ENCODE measurements around the gene FGD2. TPM values are rescaled to one million over a fixed set of nuclear protein-coding genes. Genes with fewer than 3 reads are reported as not detected.

The FGD2 gene
- total and polyA plus RNA-seq, 2 of the 8 experiments (the other 6 are each of a cell fraction or from before 2014, with no cell fraction given) = 0.12 to 0.32 TPM

DNA sequence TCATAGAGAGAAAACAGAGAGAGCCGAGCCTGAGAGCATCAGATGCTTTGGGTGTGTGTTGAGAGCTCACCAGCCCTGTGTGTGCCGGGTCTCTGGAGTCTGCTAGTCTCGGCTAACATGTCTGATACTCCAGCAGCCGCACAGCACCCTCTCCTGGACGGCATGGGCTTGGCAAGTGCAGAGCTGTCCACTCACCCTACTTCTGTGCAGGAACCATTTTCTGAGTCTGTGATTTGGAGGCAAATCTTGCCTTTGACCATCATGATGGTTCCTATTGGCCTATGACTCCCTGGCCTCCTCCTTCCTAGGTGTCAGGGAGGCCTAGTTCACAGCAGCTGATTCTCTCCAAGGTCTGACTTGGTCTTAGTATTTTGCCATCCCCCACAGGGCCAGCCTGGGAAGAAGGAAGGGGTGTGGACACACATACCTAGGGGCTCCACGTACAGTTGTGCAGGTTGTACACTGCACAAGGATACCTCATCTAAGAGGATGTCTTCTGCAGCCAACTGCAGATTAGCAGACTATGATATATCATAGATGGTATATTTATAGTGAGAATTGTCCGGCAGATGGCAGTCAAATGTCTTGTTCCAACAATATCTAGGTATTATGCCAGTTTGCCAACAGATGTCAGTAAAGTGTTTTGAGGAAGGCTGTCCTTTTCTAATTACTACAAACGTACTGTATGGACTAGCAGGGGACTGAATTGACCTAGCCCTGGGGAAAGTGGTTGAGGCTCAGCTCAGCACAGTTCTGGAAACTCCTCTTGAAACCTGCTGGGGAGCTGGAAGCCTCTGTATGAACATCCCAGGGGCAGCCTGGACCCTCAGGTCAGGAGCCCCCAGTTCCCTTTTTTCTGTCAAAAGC, 13.0 kb downstream of the FGD2 start (continued):
- TF ChIP-seq RFX5 (IDR thresholded peaks at IDR 0.05; ENCODE audit: borderline replicate concordance, low read depth, low read length) (no peak), FOSL1 (IDR thresholded peaks at IDR 0.05; ENCODE audit: insufficient read depth, low read depth, low read length) (no peak), RAD21 (IDR thresholded peaks at IDR 0.05 in 1 of 2, conservative IDR thresholded peaks at IDR 0.05 in 1 of 2; ENCODE audit: low read depth in 2 of 2, low read length in 2 of 2) (peak; percentile 97), TEAD4 (IDR thresholded peaks at IDR 0.05; ENCODE audit: low read depth, low read length) (peak; percentile 73), SRF (IDR thresholded peaks at IDR 0.05; ENCODE audit: low read depth, low read length) (no peak), HDAC2 (IDR thresholded peaks at IDR 0.05; ENCODE audit: borderline replicate concordance in 1 of 2, low read depth in 2 of 2, low read length in 2 of 2) (no peak), SP4 (IDR thresholded peaks at IDR 0.05; ENCODE audit: low read length) (no peak)
- TF ChIP-seq, protein P1, sequence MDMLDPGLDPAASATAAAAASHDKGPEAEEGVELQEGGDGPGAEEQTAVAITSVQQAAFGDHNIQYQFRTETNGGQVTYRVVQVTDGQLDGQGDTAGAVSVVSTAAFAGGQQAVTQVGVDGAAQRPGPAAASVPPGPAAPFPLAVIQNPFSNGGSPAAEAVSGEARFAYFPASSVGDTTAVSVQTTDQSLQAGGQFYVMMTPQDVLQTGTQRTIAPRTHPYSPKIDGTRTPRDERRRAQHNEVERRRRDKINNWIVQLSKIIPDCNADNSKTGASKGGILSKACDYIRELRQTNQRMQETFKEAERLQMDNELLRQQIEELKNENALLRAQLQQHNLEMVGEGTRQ (IDR thresholded peaks at IDR 0.05; ENCODE audit: low read length) = no peak

Data from H1 (cell line).